COR-L47 (cell line): ENCODE data around the gene SNAPC5.

ENCODE experiments used
- DNase-seq: peaks from one replicate; lab custom pipeline; 2025; lab: John Stamatoyannopoulos, UW

The SNAPC5 gene

GRCh38 chr15:66459818-66460615 lies 37.5 kb downstream of the SNAPC5 start:
- DNase-seq = no peak

GRCh38 chr15:66456211-66456610 lies 41.4 kb downstream of the SNAPC5 start:
- DNase-seq = no peak

- no peak for DNase-seq
Measured at GRCh38 chr15:66454143-66454542, 43.4 kb downstream of the SNAPC5 start.

- no peak for DNase-seq
Measured at GRCh38 chr15:66452971-66453580, 44.5 kb downstream of the SNAPC5 start.

- no peak for DNase-seq
Measured at GRCh38 chr15:66452420-66452819, 45.1 kb downstream of the SNAPC5 start.
